ENCODE data around the gene NOTCH1. TPM values are rescaled to one million over a fixed set of nuclear protein-coding genes. Genes with fewer than 3 reads are reported as not detected.
A peak's percentile ranks its signal among the peaks of the same experiment; 100 is the strongest.

Gene NOTCH1
- total RNA-seq, result 17.1 and 39.7 TPM in 2 replicates

DNA sequence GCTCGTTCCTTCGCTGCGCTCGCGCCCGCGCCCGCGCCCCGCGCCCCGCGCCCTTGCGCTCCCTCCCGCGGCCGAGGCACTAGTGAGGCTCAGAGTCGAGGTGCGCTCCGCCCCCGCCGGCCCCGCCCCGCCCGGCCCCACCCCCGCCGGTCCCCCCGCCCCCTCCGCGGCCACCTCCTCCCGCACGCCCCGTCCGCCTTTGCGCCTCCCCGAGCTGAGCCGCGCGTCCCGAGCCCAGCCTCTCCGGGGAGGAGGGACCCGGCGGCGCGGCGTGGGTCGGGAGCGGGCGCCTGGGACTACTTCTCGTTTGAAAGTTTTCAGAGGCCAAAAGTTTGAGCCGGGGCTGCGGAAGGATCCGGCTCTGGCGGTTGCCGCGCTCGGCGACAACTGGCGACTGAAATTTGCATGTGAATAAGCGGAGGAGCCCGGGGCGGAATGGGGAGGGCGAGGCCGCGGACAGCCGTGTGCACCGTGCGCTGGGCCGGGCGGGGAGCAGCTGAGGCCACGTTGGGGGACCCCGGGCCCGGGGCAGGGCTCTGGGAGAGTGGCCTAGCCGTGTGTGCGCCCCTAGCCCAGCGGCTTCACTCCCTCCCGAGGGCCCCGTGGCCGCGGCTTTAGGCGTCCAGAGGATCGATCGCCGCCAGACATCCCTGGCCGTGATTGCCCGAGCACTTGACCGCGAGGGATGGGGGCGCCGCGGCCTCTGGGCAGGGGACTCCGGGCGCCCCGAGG is at the start of gene NOTCH1:
Gene NOTCH1, minus strand, starts transcription at position 84 of the 732 bp plus-strand sequence. CDS start 262 bp downstream, outside the sequence.
- peak; percentile 45 for DNase-seq (ENCODE audit: low read depth)
- TF ChIP-seq, protein P1, sequence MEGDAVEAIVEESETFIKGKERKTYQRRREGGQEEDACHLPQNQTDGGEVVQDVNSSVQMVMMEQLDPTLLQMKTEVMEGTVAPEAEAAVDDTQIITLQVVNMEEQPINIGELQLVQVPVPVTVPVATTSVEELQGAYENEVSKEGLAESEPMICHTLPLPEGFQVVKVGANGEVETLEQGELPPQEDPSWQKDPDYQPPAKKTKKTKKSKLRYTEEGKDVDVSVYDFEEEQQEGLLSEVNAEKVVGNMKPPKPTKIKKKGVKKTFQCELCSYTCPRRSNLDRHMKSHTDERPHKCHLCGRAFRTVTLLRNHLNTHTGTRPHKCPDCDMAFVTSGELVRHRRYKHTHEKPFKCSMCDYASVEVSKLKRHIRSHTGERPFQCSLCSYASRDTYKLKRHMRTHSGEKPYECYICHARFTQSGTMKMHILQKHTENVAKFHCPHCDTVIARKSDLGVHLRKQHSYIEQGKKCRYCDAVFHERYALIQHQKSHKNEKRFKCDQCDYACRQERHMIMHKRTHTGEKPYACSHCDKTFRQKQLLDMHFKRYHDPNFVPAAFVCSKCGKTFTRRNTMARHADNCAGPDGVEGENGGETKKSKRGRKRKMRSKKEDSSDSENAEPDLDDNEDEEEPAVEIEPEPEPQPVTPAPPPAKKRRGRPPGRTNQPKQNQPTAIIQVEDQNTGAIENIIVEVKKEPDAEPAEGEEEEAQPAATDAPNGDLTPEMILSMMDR (conservative IDR thresholded peaks at IDR 0.05; ENCODE audit: low read depth, low read length), result no peak
- H3K4me3 ChIP-seq (ENCODE audit: low read depth, low read length), result peak within 1 kb of the TSS; percentile 74

DNA sequence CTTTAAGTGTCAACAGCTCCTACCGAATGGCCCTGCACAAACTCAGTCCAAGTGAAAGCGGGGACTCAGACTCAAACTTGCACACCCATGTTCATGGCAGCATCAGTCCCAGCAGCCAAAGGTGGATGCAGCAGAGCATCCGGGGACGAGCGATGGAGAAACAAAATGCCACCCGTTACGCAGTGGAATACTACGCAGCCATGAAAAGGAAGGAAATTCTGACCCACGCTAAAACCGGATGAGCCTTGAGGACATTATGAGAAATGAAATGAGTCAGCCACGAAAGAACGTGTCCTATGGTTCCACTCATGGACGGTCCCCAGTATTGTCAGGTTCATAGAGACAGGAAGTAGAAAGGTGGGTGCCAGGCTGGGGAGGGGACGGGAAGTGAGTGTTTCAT is 48.6 kb upstream of the NOTCH1 start:
- H3K4me3 ChIP-seq (ENCODE audit: low read depth, low read length), result no peak overlapping the region
- no peak for DNase-seq (ENCODE audit: low read depth)
- TF ChIP-seq, protein P1 (conservative IDR thresholded peaks at IDR 0.05; ENCODE audit: low read depth, low read length), result no peak

DNA sequence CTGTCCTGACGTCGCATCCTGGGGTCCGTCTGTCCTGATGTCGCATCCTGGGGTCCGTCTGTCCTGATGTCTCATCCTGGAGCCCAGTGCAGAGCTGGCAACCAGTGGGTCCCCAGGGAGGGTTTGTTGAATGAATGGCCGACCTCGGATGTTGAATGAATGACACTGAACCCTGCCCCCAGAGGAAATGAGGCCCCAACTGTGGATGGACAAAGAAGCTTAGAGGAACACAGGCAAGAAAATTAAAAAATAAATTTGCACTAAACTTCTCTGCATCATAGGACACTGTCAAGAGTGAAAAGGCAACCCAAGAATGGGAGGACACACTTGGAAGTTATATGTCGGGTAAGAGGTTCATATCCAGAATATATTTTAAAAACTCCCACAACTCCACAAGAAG is 47.7 kb upstream of the NOTCH1 start:
- no peak overlapping the region for H3K4me3 ChIP-seq (ENCODE audit: low read depth, low read length)
- TF ChIP-seq, protein P1 (conservative IDR thresholded peaks at IDR 0.05; ENCODE audit: low read depth, low read length), result no peak
- DNase-seq (ENCODE audit: low read depth), result no peak

DNA sequence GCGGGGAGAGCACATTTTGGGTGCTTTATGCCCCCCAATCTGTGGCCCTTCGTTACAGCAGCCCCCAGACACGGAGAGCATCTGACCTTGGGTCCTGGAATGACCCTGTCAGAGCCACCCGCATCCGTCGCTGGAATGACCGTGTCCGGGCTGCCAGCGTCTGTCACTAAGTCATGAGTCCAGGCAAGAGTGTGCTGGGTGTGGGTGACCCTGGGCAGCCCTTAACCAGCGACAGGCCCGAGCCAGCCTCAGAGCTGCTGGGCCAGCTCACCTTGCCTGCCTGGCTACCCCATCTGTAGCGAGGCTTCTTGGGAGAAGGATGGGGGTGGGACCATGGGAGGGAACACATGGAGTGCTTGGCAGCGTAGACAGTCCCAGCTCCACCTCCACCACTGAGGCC is 46.8 kb upstream of the NOTCH1 start:
- TF ChIP-seq, protein P1 (conservative IDR thresholded peaks at IDR 0.05; ENCODE audit: low read depth, low read length), result no peak
- no peak overlapping the region for H3K4me3 ChIP-seq (ENCODE audit: low read depth, low read length)
- DNase-seq (ENCODE audit: low read depth), result no peak

DNA sequence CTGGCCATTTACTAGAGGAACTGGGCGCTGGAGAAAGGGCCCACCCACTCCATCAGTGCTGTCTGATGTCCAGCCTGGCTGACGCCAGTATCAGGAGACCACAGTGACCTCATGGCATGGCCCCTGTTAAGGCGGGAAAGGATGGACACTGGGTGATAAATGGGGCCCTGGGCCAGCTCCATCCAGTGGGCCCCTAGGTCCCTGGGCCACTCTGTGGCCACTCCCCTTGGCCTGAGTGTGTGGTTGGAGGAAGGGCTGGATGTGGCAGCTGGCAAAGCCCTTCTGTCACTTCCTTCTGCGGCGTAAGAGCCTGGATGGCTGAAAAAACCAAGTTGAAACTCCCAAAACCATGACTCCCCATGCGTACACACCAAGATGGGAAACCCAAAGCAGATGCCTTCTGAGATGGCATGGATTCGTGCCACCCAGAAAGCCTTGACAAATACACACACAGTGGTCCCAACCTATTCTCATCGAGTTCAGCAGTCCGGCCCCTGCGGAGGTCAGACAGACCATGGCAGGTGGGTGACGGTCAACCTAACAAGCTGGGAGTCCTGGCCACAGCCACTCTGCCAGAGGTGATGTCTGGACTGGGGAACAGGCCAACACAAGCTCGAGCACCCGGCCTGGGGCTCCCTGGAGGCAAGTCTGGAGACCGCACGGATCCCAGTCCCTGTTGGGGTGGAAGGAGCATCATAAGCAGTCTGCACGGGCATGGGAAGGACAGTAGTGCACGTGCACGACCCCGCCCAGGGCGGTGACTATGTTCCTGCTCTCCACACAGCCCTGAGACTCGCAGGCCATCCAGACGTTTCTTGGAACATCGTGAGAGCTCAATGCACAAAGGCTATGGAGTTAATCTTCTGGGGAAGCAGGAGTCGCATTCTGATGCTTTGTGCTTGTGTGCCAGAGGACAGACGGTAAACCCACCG is 45.2 kb upstream of the NOTCH1 start:
- TF ChIP-seq, protein P1 (conservative IDR thresholded peaks at IDR 0.05; ENCODE audit: low read depth, low read length), result no peak
- no peak for DNase-seq (ENCODE audit: low read depth)
- no peak overlapping the region for H3K4me3 ChIP-seq (ENCODE audit: low read depth, low read length)

DNA sequence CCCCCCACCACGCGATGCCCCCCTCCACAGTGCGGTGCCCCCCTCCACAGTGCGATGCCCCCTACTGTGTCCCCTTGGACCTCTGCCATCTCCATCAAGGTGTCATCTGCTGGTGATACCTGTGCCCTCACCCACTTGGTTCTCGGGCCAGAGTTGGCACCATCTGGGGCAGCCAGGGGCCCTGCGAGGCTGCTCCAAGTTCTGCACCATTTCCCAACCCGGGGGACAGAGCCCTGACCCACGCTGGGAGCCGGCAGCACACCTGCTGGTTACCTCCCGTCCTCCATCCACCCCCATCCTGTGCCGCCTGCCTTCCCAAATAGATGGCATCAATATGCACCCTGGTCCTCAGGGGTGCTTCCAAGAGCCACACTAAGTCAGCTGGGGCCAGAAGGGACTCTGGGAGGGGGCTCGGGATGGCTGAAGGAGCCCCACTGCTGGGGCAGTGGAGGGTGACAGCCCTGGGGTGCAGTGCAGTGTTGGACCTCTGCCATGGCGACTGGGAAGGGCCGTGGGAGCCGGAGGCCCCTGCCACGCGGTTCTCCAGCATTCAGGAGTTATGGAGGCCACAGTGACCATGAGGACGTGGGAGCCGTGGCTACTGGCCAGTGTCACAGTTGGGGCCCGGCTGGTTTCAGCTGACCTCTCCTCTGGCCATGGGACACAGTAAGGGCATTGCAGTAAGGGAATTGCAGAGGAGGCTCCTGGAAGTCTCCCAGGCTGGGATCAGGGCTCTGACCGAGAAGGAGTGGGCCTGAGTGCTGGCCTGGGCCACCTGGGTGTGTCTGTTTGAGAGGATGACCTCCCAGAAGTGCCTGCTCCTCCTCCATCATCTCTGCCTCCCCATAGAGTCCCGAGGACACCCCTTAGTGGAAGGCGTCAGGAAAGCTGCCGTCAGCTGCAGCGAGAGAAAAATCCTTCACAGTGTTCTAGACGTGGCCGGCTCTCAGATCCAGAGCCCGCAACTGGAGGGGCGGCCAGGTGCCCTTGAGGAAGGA is 44.2 kb upstream of the NOTCH1 start:
- no peak overlapping the region for H3K4me3 ChIP-seq (ENCODE audit: low read depth, low read length)
- no peak for DNase-seq (ENCODE audit: low read depth)
- TF ChIP-seq, protein P1 (conservative IDR thresholded peaks at IDR 0.05; ENCODE audit: low read depth, low read length), result no peak
